GM23248 (cell line): Measurements from ENCODE around the gene HDGF.

Experiments used
- EZH2 ChIP-seq: fragments of 200-600 bp; sonication (generic); IDR thresholded peaks from 2 replicates; pipeline ENCODE4 v1.6.1; 2018; ENCODE audit warnings: antibody characterized with exemption, mild to moderate bottlenecking; ENCODE audit not compliant: insufficient read depth, poor library complexity, severe bottlenecking
- EZH2phosphoT487 ChIP-seq: fragments of 200-600 bp; sonication (generic); IDR thresholded peaks from 2 replicates; pipeline ENCODE4 v1.6.1; 2018; ENCODE audit warnings: antibody characterized with exemption, moderate library complexity, mild to moderate bottlenecking, low read depth; ENCODE audit not compliant: insufficient read depth

GRCh38 chr1:156750711-156751450 lies 594 bp downstream of the HDGF start:
- no peak for TF ChIP-seq EZH2
- TF ChIP-seq EZH2phosphoT487 = no peak
